ENCODE data around the gene MRM1. TPM values are rescaled to one million over a fixed set of nuclear protein-coding genes. Genes with fewer than 3 reads are reported as not detected.
A peak's percentile ranks its signal among the peaks of the same experiment; 100 is the strongest.

MRM1 gene
- total and polyA plus RNA-seq, 4 donors = 3.5 to 9.9 (median 7.8) TPM

- H3K27me3 ChIP-seq (ENCODE audit: control insufficient read depth in 3 of 3, insufficient read depth in 3 of 3, low read length in 2 of 3) = no peaks in the 10 kb centered on the region
- peaks cover 24 to 45% (median 39%) of the 10 kb centered on the region in 4 donors for H3K36me3 ChIP-seq (ENCODE audit: control insufficient read depth in 4 of 4, insufficient read depth in 4 of 4, low read length in 4 of 4)
- peaks cover 0 to under 1% (median 0%) of the 10 kb centered on the region in 5 donors for H3K4me1 ChIP-seq (ENCODE audit: control insufficient read depth in 5 of 5, insufficient read depth in 5 of 5, low read length in 5 of 5)
- no peak overlapping the region for H3K4me3 ChIP-seq
- DNase-seq = no peak
- H3K27ac ChIP-seq (ENCODE audit: low read depth in 1 of 2, low read length in 1 of 2) = no peak overlapping the region
- H3K9ac ChIP-seq (ENCODE audit: insufficient read depth in 1 of 2, low read length in 2 of 2) = no peak overlapping the region
- TF ChIP-seq, protein P1, sequence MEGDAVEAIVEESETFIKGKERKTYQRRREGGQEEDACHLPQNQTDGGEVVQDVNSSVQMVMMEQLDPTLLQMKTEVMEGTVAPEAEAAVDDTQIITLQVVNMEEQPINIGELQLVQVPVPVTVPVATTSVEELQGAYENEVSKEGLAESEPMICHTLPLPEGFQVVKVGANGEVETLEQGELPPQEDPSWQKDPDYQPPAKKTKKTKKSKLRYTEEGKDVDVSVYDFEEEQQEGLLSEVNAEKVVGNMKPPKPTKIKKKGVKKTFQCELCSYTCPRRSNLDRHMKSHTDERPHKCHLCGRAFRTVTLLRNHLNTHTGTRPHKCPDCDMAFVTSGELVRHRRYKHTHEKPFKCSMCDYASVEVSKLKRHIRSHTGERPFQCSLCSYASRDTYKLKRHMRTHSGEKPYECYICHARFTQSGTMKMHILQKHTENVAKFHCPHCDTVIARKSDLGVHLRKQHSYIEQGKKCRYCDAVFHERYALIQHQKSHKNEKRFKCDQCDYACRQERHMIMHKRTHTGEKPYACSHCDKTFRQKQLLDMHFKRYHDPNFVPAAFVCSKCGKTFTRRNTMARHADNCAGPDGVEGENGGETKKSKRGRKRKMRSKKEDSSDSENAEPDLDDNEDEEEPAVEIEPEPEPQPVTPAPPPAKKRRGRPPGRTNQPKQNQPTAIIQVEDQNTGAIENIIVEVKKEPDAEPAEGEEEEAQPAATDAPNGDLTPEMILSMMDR (IDR thresholded peaks at IDR 0.05; ENCODE audit: control extremely low read depth, extremely low read depth) = no peak
- 98% methylated on average over 2 of the region's 2 CpGs for WGBS, 2 donors
- ATAC-seq (ENCODE audit: insufficient read depth, low FRiP score) = no peak
- no peaks in the 10 kb centered on the region for H3K9me3 ChIP-seq (ENCODE audit: control insufficient read depth in 4 of 4, insufficient read depth in 3 of 4, low read length in 3 of 4)
Measured at GRCh38 chr17:36586138-36586537, 15.2 kb upstream of the MRM1 start.

GRCh38 chr17:36590082-36590481 lies 11.3 kb upstream of the MRM1 start:
- TF ChIP-seq, protein P1 (IDR thresholded peaks at IDR 0.05; ENCODE audit: control extremely low read depth, extremely low read depth) = no peak
- ATAC-seq (ENCODE audit: insufficient read depth, low FRiP score) = no peak
- WGBS, 2 donors = 39 to 49% methylated on average over 2 of the region's 2 CpGs

GRCh38 chr17:36591434-36592315 lies 9.7 kb upstream of the MRM1 start, which contains the start of gene DHRS11:
TSS of gene DHRS11 (plus strand) at chr17:36591879. CDS start at chr17:36592010, 131 bp downstream.
- Histone ChIP-seq H3K4me1 (ENCODE audit: control insufficient read depth in 5 of 5, insufficient read depth in 5 of 5, low read length in 5 of 5) (peaks cover 0 to 14% (median 11%) of the 10 kb centered on the region in 5 donors), H3K9me3 (ENCODE audit: control insufficient read depth in 4 of 4, insufficient read depth in 3 of 4, low read length in 3 of 4) (no peaks in the 10 kb centered on the region), H3K4me3 (peak within 1 kb of the TSS; percentile 92), H3K36me3 (ENCODE audit: control insufficient read depth in 4 of 4, insufficient read depth in 4 of 4, low read length in 4 of 4) (peaks cover 9 to 21% (median 14%) of the 10 kb centered on the region in 4 donors), H3K9ac (ENCODE audit: insufficient read depth in 1 of 2, low read length in 2 of 2) (peak within 1 kb of the TSS; percentile 44 to 66), H3K27me3 (ENCODE audit: control insufficient read depth in 3 of 3, insufficient read depth in 3 of 3, low read length in 2 of 3) (no peaks in the 10 kb centered on the region), H3K27ac (ENCODE audit: low read depth in 1 of 2, low read length in 1 of 2) (peak within 1 kb of the TSS; percentile 79 to 84)
- ATAC-seq (ENCODE audit: insufficient read depth, low FRiP score) (peak; percentile 97), DNase-seq (peak; percentile 75 to 83 (median 82))
- whole genome bisulfite sequencing, 2 donors = 2% methylated on average over 62 to 87 of the region's 87 CpGs
- TF ChIP-seq, protein P1 (IDR thresholded peaks at IDR 0.05; ENCODE audit: control extremely low read depth, extremely low read depth) = no peak

More at GRCh38 chr17:36590082-36590481, 11.3 kb upstream of the MRM1 start:
- no peak for DNase-seq
- no peak overlapping the region for H3K27ac ChIP-seq (ENCODE audit: low read depth in 1 of 2, low read length in 1 of 2)
- no peaks in the 10 kb centered on the region for H3K27me3 ChIP-seq (ENCODE audit: control insufficient read depth in 3 of 3, insufficient read depth in 3 of 3, low read length in 2 of 3)
- no peak overlapping the region for H3K9ac ChIP-seq (ENCODE audit: insufficient read depth in 1 of 2, low read length in 2 of 2)
- peaks cover 11 to 27% (median 24%) of the 10 kb centered on the region in 4 donors for H3K36me3 ChIP-seq (ENCODE audit: control insufficient read depth in 4 of 4, insufficient read depth in 4 of 4, low read length in 4 of 4)
- peaks cover 0 to 14% (median 11%) of the 10 kb centered on the region in 5 donors for H3K4me1 ChIP-seq (ENCODE audit: control insufficient read depth in 5 of 5, insufficient read depth in 5 of 5, low read length in 5 of 5)
- no peak overlapping the region for H3K4me3 ChIP-seq
- no peaks in the 10 kb centered on the region for H3K9me3 ChIP-seq (ENCODE audit: control insufficient read depth in 4 of 4, insufficient read depth in 3 of 4, low read length in 3 of 4)
